A549 (cell line): Measurements from ENCODE around the gene ITGBL1. TPM values are rescaled to one million over a fixed set of nuclear protein-coding genes. Genes with fewer than 3 reads are reported as not detected.

Experiments used
- ATAC-seq, 2 experiments: fragments of 200-7000 bp in 1 of 2; fragments of >200 bp in 1 of 2; cut with Nextera tagmentation in 1 of 2; cut with Tn5 transposase in 1 of 2; 3 replicates each; pipeline versions ENCODE4 v1.8.0 to v1.9.1; 2018 to 2020; ENCODE audit warnings: mild to moderate bottlenecking in 1 of 2, moderate library complexity in 1 of 2
- CTCF ChIA-PET: fragments of 300-600 bp; sonication (Branson Sonifier 250); formaldehyde crosslinking; extraction: SDS; loops from one replicate; lab custom pipeline; 2021; ENCODE audit warnings: antibody characterized with exemption, inconsistent platforms; lab: Yijun Ruan, JAX
- POLR2A ChIA-PET: fragments of 350-600 bp; formaldehyde crosslinking; extraction: SDS; loops from one replicate; lab custom pipeline; 2021; ENCODE audit warnings: antibody characterized with exemption, inconsistent platforms; lab: Yijun Ruan, JAX
- DNase-seq, 2 experiments: peaks; one replicate each; pipeline versions ENCODE4 v3.0.0 to v3.0.0-alpha.2; 2011 to 2016; ENCODE audit warnings: low read depth in 1 of 2, low spot score in 1 of 2
- FAIRE-seq: peaks from 2 replicates; lab custom pipeline; 2011; peaks lifted over from hg19 to GRCh38; lab: Jason Lieb, UNC
- H3K27ac ChIP-seq, 2 experiments: fragments of >200 bp; sonication (Bioruptor Twin); formaldehyde crosslinking; 3 replicates each; pipeline ENCODE4 v1.5.1; 2016 to 2017
- H3K4me1 ChIP-seq: fragments of >200 bp; sonication (Bioruptor Twin); formaldehyde crosslinking; 3 replicates; pipeline ENCODE4 v1.6.1; 2016
- H3K4me2 ChIP-seq: fragments of >200 bp; sonication (Bioruptor Twin); formaldehyde crosslinking; 3 replicates; pipeline ENCODE4 v1.6.1; 2016
- H3K4me3 ChIP-seq: fragments of >200 bp; sonication (Bioruptor Twin); formaldehyde crosslinking; 3 replicates; pipeline ENCODE4 v1.5.1; 2016
- H3K9me3 ChIP-seq: fragments of >200 bp; sonication (Bioruptor Twin); formaldehyde crosslinking; 3 replicates; pipeline ENCODE4 v1.6.1; 2016
- ATOH8 ChIP-seq: fragments of 250-450 bp; sonication (Bioruptor Pico); IDR thresholded peaks from 2 replicates; pipeline ENCODE4 v1.5.0; 2020; ENCODE audit warnings: low read depth, mild to moderate bottlenecking, moderate library complexity
- BHLHE40 ChIP-seq: IDR thresholded peaks from 2 replicates; pipeline ENCODE4 v1.6.1; 2012; ENCODE audit warnings: low read depth, low read length, inconsistent platforms
- CBX8 ChIP-seq: fragments of 200-600 bp; sonication (generic); IDR thresholded peaks from 2 replicates; pipeline ENCODE4 v1.6.1; 2016
- EP300 ChIP-seq, 2 experiments: fragments of >200 bp; sonication (Bioruptor Twin); formaldehyde crosslinking; IDR thresholded peaks; 2 replicates in 1 of 2; 3 replicates in 1 of 2; pipeline ENCODE4 v1.6.1; 2016 to 2017
- GATA3 ChIP-seq: IDR thresholded peaks from 2 replicates; pipeline ENCODE4 v1.6.1; 2012; ENCODE audit warnings: borderline replicate concordance
- HDAC2 ChIP-seq: fragments of 200-600 bp; sonication (generic); IDR thresholded peaks from 2 replicates; pipeline ENCODE4 v1.6.1; 2016
- JUN ChIP-seq, 2 experiments: fragments of >200 bp; sonication (Bioruptor Twin); formaldehyde crosslinking; IDR thresholded peaks; 2 replicates in 1 of 2; 3 replicates in 1 of 2; pipeline ENCODE4 v1.6.1; 2016 to 2017
- PHF8 ChIP-seq: fragments of 200-600 bp; sonication (generic); IDR thresholded peaks from 2 replicates; pipeline ENCODE4 v1.6.1; 2016; ENCODE audit warnings: low read depth, mild to moderate bottlenecking, antibody characterized with exemption, moderate library complexity, borderline replicate concordance
- POLR2AphosphoS2 ChIP-seq: conservative IDR thresholded peaks from 2 replicates; pipeline ENCODE4 v1.6.1; 2012; ENCODE audit warnings: low read length, improper control_type of control experiment, inconsistent platforms
- RAD21 ChIP-seq, 2 experiments: fragments of >200 bp in 1 of 2; sonication (Bioruptor Twin) in 1 of 2; formaldehyde crosslinking in 1 of 2; IDR thresholded peaks in 1 of 2; conservative IDR thresholded peaks in 1 of 2; 2 replicates in 1 of 2; 3 replicates in 1 of 2; pipeline ENCODE4 v1.6.1; 2012 to 2018; ENCODE audit warnings: inconsistent platforms in 1 of 2
- RFX5 ChIP-seq: fragments of 450-650 bp; IDR thresholded peaks from 2 replicates; pipeline ENCODE4 v1.7.1; 2014; ENCODE audit warnings: antibody characterized with exemption, mild to moderate bottlenecking, moderate library complexity
- SREBF2 ChIP-seq: fragments of 450-650 bp; IDR thresholded peaks from 2 replicates; pipeline ENCODE4 v1.6.1; 2014; ENCODE audit warnings: mild to moderate bottlenecking, moderate library complexity
- TP53 ChIP-seq: fragments of 250-450 bp; sonication (Bioruptor Pico); IDR thresholded peaks from 2 replicates; pipeline ENCODE4 v1.5.0; 2021; ENCODE audit warnings: mild to moderate bottlenecking, moderate library complexity
- USF2 ChIP-seq: fragments of 450-650 bp; IDR thresholded peaks from 2 replicates; pipeline ENCODE4 v1.6.1; 2014; ENCODE audit warnings: antibody characterized with exemption
- ZC3H11A ChIP-seq: fragments of 450-650 bp; IDR thresholded peaks from 2 replicates; pipeline ENCODE4 v1.6.1; 2014; ENCODE audit warnings: antibody characterized with exemption, mild to moderate bottlenecking
- ZNF302 ChIP-seq: fragments of 250-450 bp; sonication (Bioruptor Pico); IDR thresholded peaks from 2 replicates; pipeline ENCODE4 v1.9.0; 2021; ENCODE audit warnings: inconsistent platforms, mild to moderate bottlenecking, moderate library complexity
- ZSCAN20 ChIP-seq: fragments of 250-450 bp; sonication (Bioruptor Pico); IDR thresholded peaks from 2 replicates; pipeline ENCODE4 v1.8.0; 2022; ENCODE audit warnings: mild to moderate bottlenecking, moderate library complexity
- WGBS: methylation state at CpG from one replicate; pipeline ENCODE4 v1.1.6; 2017; ENCODE audit errors: missing lambda C conversion rate; 5-methylcytosine and 5-hydroxymethylcytosine counted together
- polyA plus RNA-seq, 4 experiments: library from polyadenylated mRNA; depleted of rRNA in 3 of 4; stranded (reverse); fragments of >200 nt; fragmentation: RNase III in 1 of 4; extraction: RNeasy Plus Mini Kit Qiagen cat#74134 plus additional on column Dnase treatment in 1 of 4; gene quantifications; 2 replicates in 3 of 4; 3 replicates in 1 of 4; pipeline ENCODE4 v1.2.3, GENCODE V29; 2011 to 2017
- TF ChIP-seq, protein P1 (sequence below): IDR thresholded peaks from 2 replicates; pipeline ENCODE4 v1.6.1; 2012; ENCODE audit warnings: low read depth, borderline replicate concordance
- TF ChIP-seq, protein P2 (sequence below): fragments of >200 bp; sonication (Bioruptor Twin); formaldehyde crosslinking; IDR thresholded peaks from 2 replicates; pipeline ENCODE4 v1.6.1; 2016
- TF ChIP-seq, protein P3 (sequence below): fragments of >200 bp; sonication (Bioruptor Twin); formaldehyde crosslinking; IDR thresholded peaks from 3 replicates; pipeline ENCODE4 v1.6.1; 2016

The ITGBL1 gene
- polyA plus RNA-seq, 2 of the 4 experiments (the other 2 are of a cell fraction), result 0.40 to 1.3 TPM

GRCh38 chr13:101575581-101575980, 123.1 kb downstream of the ITGBL1 start:
- no peak overlapping the region for H3K27ac ChIP-seq
- no peak overlapping the region for H3K4me3 ChIP-seq
- H3K4me1 ChIP-seq, result peaks cover 43% of the 10 kb centered on the region
- TF ChIP-seq, protein P1, sequence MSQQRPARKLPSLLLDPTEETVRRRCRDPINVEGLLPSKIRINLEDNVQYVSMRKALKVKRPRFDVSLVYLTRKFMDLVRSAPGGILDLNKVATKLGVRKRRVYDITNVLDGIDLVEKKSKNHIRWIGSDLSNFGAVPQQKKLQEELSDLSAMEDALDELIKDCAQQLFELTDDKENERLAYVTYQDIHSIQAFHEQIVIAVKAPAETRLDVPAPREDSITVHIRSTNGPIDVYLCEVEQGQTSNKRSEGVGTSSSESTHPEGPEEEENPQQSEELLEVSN, result no peak
- no peak for TF ChIP-seq RAD21 (conservative IDR thresholded peaks at IDR 0.05 in 1 of 2, IDR thresholded peaks at IDR 0.05 in 1 of 2)
- TF ChIP-seq PHF8, result no peak
- no peak for TF ChIP-seq JUN (IDR thresholded peaks at IDR 0.05)
- TF ChIP-seq ATOH8 (CRISPR knock-in tag), result no peak
- TF ChIP-seq TP53, result no peak
- no peak for TF ChIP-seq POLR2AphosphoS2
- TF ChIP-seq SREBF2, result no peak
- POLR2A ChIA-PET, result no interaction called here
- ATAC-seq (no peak), DNase-seq (no peak), FAIRE-seq (no peak)
- H3K4me2 ChIP-seq, result peak overlapping the region; percentile 33; the same call in 2 of the 3 replicates
- no peaks in the 10 kb centered on the region for H3K9me3 ChIP-seq
- CTCF ChIA-PET, result no interaction called here

GRCh38 chr13:101576455-101576854, 124.0 kb downstream of the ITGBL1 start:
- no peak overlapping the region for H3K4me3 ChIP-seq
- H3K4me2 ChIP-seq, result peak overlapping the region; percentile 33
- H3K4me1 ChIP-seq, result peaks cover 36% of the 10 kb centered on the region
- no peak for TF ChIP-seq HDAC2
- TF ChIP-seq ZSCAN20 (CRISPR knock-in tag), result no peak
- no peak for TF ChIP-seq RFX5
- TF ChIP-seq ZC3H11A, result no peak
- TF ChIP-seq ZNF302 (CRISPR knock-in tag), result no peak
- TF ChIP-seq, protein P2, sequence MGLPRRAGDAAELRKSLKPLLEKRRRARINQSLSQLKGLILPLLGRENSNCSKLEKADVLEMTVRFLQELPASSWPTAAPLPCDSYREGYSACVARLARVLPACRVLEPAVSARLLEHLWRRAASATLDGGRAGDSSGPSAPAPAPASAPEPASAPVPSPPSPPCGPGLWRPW, result no peak
- WGBS, result 25% methylated on average over 4 of the region's 4 CpGs
- FAIRE-seq (no peak), DNase-seq (peak in 1 of 2 experiments; percentile 8), ATAC-seq (no peak)
- H3K9me3 ChIP-seq, result no peaks in the 10 kb centered on the region
- POLR2A ChIA-PET, result no interaction called here
- H3K27ac ChIP-seq, result peak overlapping the region in 1 of 2 experiments; percentile 12; a peak in 1 of 6 replicates
- CTCF ChIA-PET, result no interaction called here

- CTCF ChIA-PET, result no interaction called here
- no peak overlapping the region for H3K27ac ChIP-seq
- no peak for ATAC-seq
Observed at GRCh38 chr13:101576977-101577376, 124.5 kb downstream of the ITGBL1 start.

DNA sequence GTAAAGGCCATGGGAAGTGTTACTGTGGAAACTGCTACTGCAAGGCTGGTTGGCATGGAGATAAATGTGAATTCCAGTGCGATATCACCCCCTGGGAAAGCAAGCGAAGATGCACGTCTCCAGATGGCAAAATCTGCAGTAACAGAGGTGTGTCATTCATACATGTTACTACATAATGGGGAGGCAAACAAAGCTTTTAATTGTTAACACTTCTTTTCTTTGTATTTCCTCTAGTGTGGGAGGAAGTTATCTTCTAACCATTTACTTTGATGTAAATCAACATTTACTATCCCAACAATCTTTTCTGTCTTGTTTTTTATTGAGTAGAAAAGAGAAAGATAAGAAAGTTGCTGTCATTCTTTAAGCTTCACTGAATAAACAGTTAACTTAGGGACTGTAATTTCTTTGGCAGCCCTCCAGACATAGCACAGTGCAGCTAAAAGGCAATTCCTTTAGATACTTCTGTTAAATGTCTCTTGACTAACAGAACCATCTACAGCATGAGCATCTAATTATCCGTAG, 126.9 kb downstream of the ITGBL1 start:
- DNase-seq (peak in 1 of 2 experiments; percentile 53), ATAC-seq (peak; percentile 50 to 63; a peak in 5 of 6 replicates), FAIRE-seq (no peak)
- no peak overlapping the region for H3K4me3 ChIP-seq
- H3K4me1 ChIP-seq, result peaks cover 36% of the 10 kb centered on the region
- CTCF ChIA-PET, result interaction anchor here (0.6 kb wide), 2 partner anchors 31 to 1398 kb away, joined by 3 read pairs; no protein-coding TSS in a partner anchor
- POLR2A ChIA-PET, result no interaction called here
- peak overlapping the region; percentile 63 for H3K4me2 ChIP-seq
- H3K9me3 ChIP-seq, result no peaks in the 10 kb centered on the region
- peak; percentile 49; the same call in 1 of the 2 replicates for TF ChIP-seq GATA3
- no peak for TF ChIP-seq ZC3H11A
- TF ChIP-seq POLR2AphosphoS2, result no peak
- TF ChIP-seq, protein P3, sequence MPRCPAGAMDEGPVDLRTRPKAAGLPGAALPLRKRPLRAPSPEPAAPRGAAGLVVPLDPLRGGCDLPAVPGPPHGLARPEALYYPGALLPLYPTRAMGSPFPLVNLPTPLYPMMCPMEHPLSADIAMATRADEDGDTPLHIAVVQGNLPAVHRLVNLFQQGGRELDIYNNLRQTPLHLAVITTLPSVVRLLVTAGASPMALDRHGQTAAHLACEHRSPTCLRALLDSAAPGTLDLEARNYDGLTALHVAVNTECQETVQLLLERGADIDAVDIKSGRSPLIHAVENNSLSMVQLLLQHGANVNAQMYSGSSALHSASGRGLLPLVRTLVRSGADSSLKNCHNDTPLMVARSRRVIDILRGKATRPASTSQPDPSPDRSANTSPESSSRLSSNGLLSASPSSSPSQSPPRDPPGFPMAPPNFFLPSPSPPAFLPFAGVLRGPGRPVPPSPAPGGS, result 0 out of 3 replicates have a peak, but pooled peaks have one; percentile 45
- no peak for TF ChIP-seq USF2
- TF ChIP-seq BHLHE40, result no peak
- TF ChIP-seq EP300 (IDR thresholded peaks at IDR 0.05), result peak in 1 of 2 experiments; percentile 17; a peak in 1 of 5 replicates
- no peak for TF ChIP-seq CBX8
- TF ChIP-seq, all 56 proteins: peak for 3
- WGBS, result 9% methylated on average over 4 of the region's 4 CpGs
- no peak overlapping the region for H3K27ac ChIP-seq

More at GRCh38 chr13:101576977-101577376, 124.5 kb downstream of the ITGBL1 start:
- no peak for TF ChIP-seq ZC3H11A
- no peak for TF ChIP-seq USF2
- peak overlapping the region; percentile 33 for H3K4me2 ChIP-seq
- no peak for FAIRE-seq
- H3K4me3 ChIP-seq, result no peak overlapping the region
- H3K9me3 ChIP-seq, result no peaks in the 10 kb centered on the region
- DNase-seq, result no peak
- POLR2A ChIA-PET, result no interaction called here
- peaks cover 36% of the 10 kb centered on the region for H3K4me1 ChIP-seq
